H9 (cell line): Measurements from ENCODE around the gene SCP2. TPM values are rescaled to one million over a fixed set of nuclear protein-coding genes. Genes with fewer than 3 reads are reported as not detected.

ENCODE experiments used
- DNase-seq: peaks from one replicate; pipeline ENCODE4 v3.0.0-alpha.2; 2017
- H2AFZ ChIP-seq: one replicate; pipeline ENCODE4 v1.6.1; 2013; ENCODE audit warnings: mild to moderate bottlenecking, low read length, control low read depth, moderate library complexity
- H2AK5ac ChIP-seq: 2 replicates; pipeline ENCODE4 v1.6.1; 2013; ENCODE audit warnings: low read length, control low read depth, mixed read lengths; ENCODE audit not compliant: insufficient read length
- H2BK120ac ChIP-seq: one replicate; pipeline ENCODE4 v1.6.1; 2013; ENCODE audit warnings: low read depth, mild to moderate bottlenecking, low read length, control low read depth, inconsistent platforms; ENCODE audit not compliant: poor library complexity, severe bottlenecking
- H2BK12ac ChIP-seq: 2 replicates; pipeline ENCODE4 v1.6.1; 2013; ENCODE audit warnings: low read length, control low read depth, mixed read lengths, low read depth; ENCODE audit not compliant: insufficient read length
- H2BK15ac ChIP-seq: 2 replicates; pipeline ENCODE4 v1.6.1; 2013; ENCODE audit warnings: low read depth, low read length, control low read depth
- H2BK20ac ChIP-seq: one replicate; pipeline ENCODE4 v1.6.1; 2013; ENCODE audit warnings: low read depth, mild to moderate bottlenecking, low read length, control low read depth, inconsistent platforms; ENCODE audit not compliant: poor library complexity, severe bottlenecking
- H2BK5ac ChIP-seq: 2 replicates; pipeline ENCODE4 v1.6.1; 2013; ENCODE audit warnings: low read length, control low read depth, mixed read lengths; ENCODE audit not compliant: insufficient read length
- H3K14ac ChIP-seq: 2 replicates; pipeline ENCODE4 v1.6.1; 2013; ENCODE audit warnings: low read length, control low read depth; ENCODE audit not compliant: insufficient read depth
- H3K18ac ChIP-seq: 2 replicates; pipeline ENCODE4 v1.6.1; 2013; ENCODE audit warnings: low read depth, mild to moderate bottlenecking, mixed read lengths, low read length, control low read depth; ENCODE audit not compliant: insufficient read length
- H3K23ac ChIP-seq: 2 replicates; pipeline ENCODE4 v1.6.1; 2013; ENCODE audit warnings: low read length, control low read depth, mixed read lengths, low read depth; ENCODE audit not compliant: insufficient read length
- H3K23me2 ChIP-seq: 2 replicates; pipeline ENCODE4 v1.6.1; 2013; ENCODE audit warnings: low read depth, mild to moderate bottlenecking, mixed read lengths, low read length, control low read depth; ENCODE audit not compliant: insufficient read length, poor library complexity, severe bottlenecking
- H3K27ac ChIP-seq: 2 replicates; pipeline ENCODE4 v1.5.1; 2013; ENCODE audit warnings: low read length, control low read depth, mixed read lengths, low read depth; ENCODE audit not compliant: insufficient read length
- H3K27me3 ChIP-seq: 2 replicates; pipeline ENCODE4 v1.6.1; 2013; ENCODE audit warnings: low read length, control low read depth, inconsistent platforms; ENCODE audit not compliant: insufficient read depth
- H3K4ac ChIP-seq: 2 replicates; pipeline ENCODE4 v1.6.1; 2013; ENCODE audit warnings: low read depth, mild to moderate bottlenecking, control low read depth, inconsistent platforms, low read length, moderate library complexity
- H3K4me1 ChIP-seq: 2 replicates; pipeline ENCODE4 v1.6.1; 2013; ENCODE audit warnings: low read length, control low read depth, inconsistent platforms; ENCODE audit not compliant: insufficient read depth
- H3K4me2 ChIP-seq: 2 replicates; pipeline ENCODE4 v1.6.1; 2013; ENCODE audit warnings: low read length, control low read depth, mixed read lengths; ENCODE audit not compliant: insufficient read length, insufficient read depth
- H3K56ac ChIP-seq: 2 replicates; pipeline ENCODE4 v1.6.1; 2013; ENCODE audit warnings: low read depth, mild to moderate bottlenecking, mixed read lengths, low read length, control low read depth; ENCODE audit not compliant: insufficient read length
- H3K79me1 ChIP-seq: 2 replicates; pipeline ENCODE4 v1.6.1; 2013; ENCODE audit warnings: low read depth, mild to moderate bottlenecking, moderate library complexity, low read length, control low read depth, inconsistent platforms; ENCODE audit not compliant: insufficient read depth, poor library complexity, severe bottlenecking
- H3K79me2 ChIP-seq: 2 replicates; pipeline ENCODE4 v1.6.1; 2013; ENCODE audit warnings: low read length, control low read depth, inconsistent platforms; ENCODE audit not compliant: insufficient read depth
- H3K9ac ChIP-seq: 2 replicates; pipeline ENCODE4 v1.6.1; 2013; ENCODE audit warnings: low read length, control low read depth, mixed read lengths; ENCODE audit not compliant: insufficient read length; ENCODE audit errors: extremely low read depth
- H3K9me3 ChIP-seq: one replicate; pipeline ENCODE4 v1.6.1; 2013; ENCODE audit warnings: low read depth, low read length, inconsistent platforms; ENCODE audit not compliant: control insufficient read depth
- H3T11ph ChIP-seq: one replicate; pipeline ENCODE4 v1.6.1; 2013; ENCODE audit warnings: mild to moderate bottlenecking, low read length, control low read depth, inconsistent platforms
- H4K20me1 ChIP-seq: one replicate; pipeline ENCODE4 v1.6.1; 2013; ENCODE audit not compliant: control insufficient read depth, insufficient read length, insufficient read depth
- H4K5ac ChIP-seq: 2 replicates; pipeline ENCODE4 v1.6.1; 2013; ENCODE audit warnings: low read depth, mild to moderate bottlenecking, mixed read lengths, low read length, control low read depth; ENCODE audit not compliant: insufficient read length
- H4K8ac ChIP-seq: replicated peaks from 2 replicates; pipeline ENCODE4 v1.6.1; 2013; ENCODE audit warnings: low read length, control low read depth, mixed read lengths, low read depth; ENCODE audit not compliant: insufficient read length
- H4K91ac ChIP-seq: 2 replicates; pipeline ENCODE4 v1.6.1; 2013; ENCODE audit warnings: low read depth, mild to moderate bottlenecking, moderate library complexity, mixed read lengths, low read length, control low read depth; ENCODE audit not compliant: insufficient read length
- H3K27ac Mint-ChIP-seq, 3 experiments: 2 replicates in 2 of 3; 3 replicates in 1 of 3; pipeline ENCODE4 v1.8.0; 2020 to 2021; ENCODE audit warnings: mixed read lengths in 3 of 3, mild to moderate bottlenecking in 1 of 3, moderate library complexity in 1 of 3
- H3K27me3 Mint-ChIP-seq: 2 replicates; pipeline ENCODE4 v1.8.0; 2021; ENCODE audit warnings: low read depth, mild to moderate bottlenecking, moderate library complexity, mixed read lengths
- H3K36me3 Mint-ChIP-seq, 3 experiments: 2 replicates in 2 of 3; 3 replicates in 1 of 3; pipeline ENCODE4 v1.8.0; 2020 to 2021; ENCODE audit warnings: low read depth in 3 of 3, mixed read lengths in 3 of 3; ENCODE audit not compliant: insufficient read depth in 1 of 3
- H3K4me1 Mint-ChIP-seq, 2 experiments: 2 replicates each; pipeline ENCODE4 v1.8.0; 2020; ENCODE audit warnings: mixed read lengths in 2 of 2
- H3K4me3 Mint-ChIP-seq, 2 experiments: 2 replicates in 1 of 2; 3 replicates in 1 of 2; pipeline ENCODE4 v1.8.0; 2020 to 2021; ENCODE audit warnings: mild to moderate bottlenecking in 2 of 2, mixed read lengths in 2 of 2, moderate library complexity in 1 of 2
- H3K9me3 Mint-ChIP-seq, 2 experiments: 2 replicates in 1 of 2; 3 replicates in 1 of 2; pipeline ENCODE4 v1.8.0; 2020; ENCODE audit warnings: mild to moderate bottlenecking in 2 of 2, mixed read lengths in 2 of 2, moderate library complexity in 1 of 2
- WGBS: extraction: QIAGEN DNeasy Blood & Tissue Kit; methylation state at CpG from one replicate; pipeline ENCODE4 v1.1.7; 2013; ENCODE audit warnings: missing lambda C conversion rate, low lambda C conversion rate, mixed read lengths; ENCODE audit not compliant: insufficient read length; ENCODE audit errors: extremely low coverage; 5-methylcytosine and 5-hydroxymethylcytosine counted together
- total RNA-seq: library from RNA; stranded (reverse); gene quantifications from 2 replicates; pipeline ENCODE4 v1.2.1, GENCODE V29; 2021
- TF ChIP-seq, protein P1 (sequence below): fragments of 200-600 bp; sonication (generic); conservative IDR thresholded peaks from 3 replicates; pipeline ENCODE4 v1.8.0; 2021; ENCODE audit warnings: antibody characterized with exemption, mild to moderate bottlenecking

SCP2 gene
- total RNA-seq, 1 experiment from 2014 or later, result 48.8 TPM

DNA sequence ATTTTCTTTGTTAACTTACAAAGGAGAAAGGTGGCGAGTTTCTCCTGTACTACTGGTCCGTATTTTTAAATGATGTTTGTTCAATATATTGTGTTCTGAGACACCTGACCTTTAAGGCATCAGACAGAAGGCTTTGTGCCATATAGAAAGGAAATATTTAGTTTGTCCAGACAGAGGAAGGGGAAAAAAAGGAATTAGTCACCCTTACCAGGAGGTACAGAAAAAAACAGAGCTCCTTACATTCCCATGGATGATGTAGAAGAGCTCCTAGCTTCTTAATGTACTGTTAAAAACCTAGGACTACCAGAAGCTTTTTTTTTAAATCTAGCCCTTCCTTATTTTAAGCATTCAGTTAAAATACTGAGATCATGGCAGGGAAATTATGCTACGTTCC is 122.5 kb downstream of the SCP2 start:
- Mint-ChIP-seq H3K4me3 (no peak overlapping the region), H3K36me3 (no peaks in the 10 kb centered on the region; a peak in 1 of 7 replicates), H3K4me1 (peaks cover 27 to 39% of the 10 kb centered on the region in 2 experiments), H3K27ac (peak overlapping the region in 1 of 3 experiments; percentile 64; a peak in 1 of 7 replicates), H3K27me3 (no peaks in the 10 kb centered on the region), H3K9me3 (no peaks in the 10 kb centered on the region)
- H2BK120ac ChIP-seq, result no peak overlapping the region
- H3T11ph ChIP-seq, result no peak overlapping the region
- no peak overlapping the region for H2BK12ac ChIP-seq
- H2BK15ac ChIP-seq, result no peak overlapping the region
- H2BK5ac ChIP-seq, result no peak overlapping the region
- no peak overlapping the region for H3K14ac ChIP-seq
- H3K9ac ChIP-seq, result no peak overlapping the region
- no peak overlapping the region for H2AFZ ChIP-seq
- no peaks in the 10 kb centered on the region for H3K27me3 ChIP-seq
- H3K4me2 ChIP-seq, result no peak overlapping the region
- H2AK5ac ChIP-seq, result no peak overlapping the region
- H3K27ac ChIP-seq, result no peak overlapping the region
- no peak for DNase-seq
- no peaks in the 10 kb centered on the region for H3K79me2 ChIP-seq
- no peak overlapping the region for H4K8ac ChIP-seq
- no peak overlapping the region for H4K91ac ChIP-seq
- no peaks in the 10 kb centered on the region for H3K9me3 ChIP-seq
- TF ChIP-seq, protein P1, sequence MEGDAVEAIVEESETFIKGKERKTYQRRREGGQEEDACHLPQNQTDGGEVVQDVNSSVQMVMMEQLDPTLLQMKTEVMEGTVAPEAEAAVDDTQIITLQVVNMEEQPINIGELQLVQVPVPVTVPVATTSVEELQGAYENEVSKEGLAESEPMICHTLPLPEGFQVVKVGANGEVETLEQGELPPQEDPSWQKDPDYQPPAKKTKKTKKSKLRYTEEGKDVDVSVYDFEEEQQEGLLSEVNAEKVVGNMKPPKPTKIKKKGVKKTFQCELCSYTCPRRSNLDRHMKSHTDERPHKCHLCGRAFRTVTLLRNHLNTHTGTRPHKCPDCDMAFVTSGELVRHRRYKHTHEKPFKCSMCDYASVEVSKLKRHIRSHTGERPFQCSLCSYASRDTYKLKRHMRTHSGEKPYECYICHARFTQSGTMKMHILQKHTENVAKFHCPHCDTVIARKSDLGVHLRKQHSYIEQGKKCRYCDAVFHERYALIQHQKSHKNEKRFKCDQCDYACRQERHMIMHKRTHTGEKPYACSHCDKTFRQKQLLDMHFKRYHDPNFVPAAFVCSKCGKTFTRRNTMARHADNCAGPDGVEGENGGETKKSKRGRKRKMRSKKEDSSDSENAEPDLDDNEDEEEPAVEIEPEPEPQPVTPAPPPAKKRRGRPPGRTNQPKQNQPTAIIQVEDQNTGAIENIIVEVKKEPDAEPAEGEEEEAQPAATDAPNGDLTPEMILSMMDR, result no peak
- H3K79me1 ChIP-seq, result no peaks in the 10 kb centered on the region
- no peak overlapping the region for H2BK20ac ChIP-seq
- H3K4me1 ChIP-seq, result peaks cover 4% of the 10 kb centered on the region
- no peaks in the 10 kb centered on the region for H3K23me2 ChIP-seq
- H3K56ac ChIP-seq, result no peak overlapping the region
- no peak overlapping the region for H3K23ac ChIP-seq
- no peak overlapping the region for H3K18ac ChIP-seq
- H4K5ac ChIP-seq, result no peak overlapping the region
- no peaks in the 10 kb centered on the region for H4K20me1 ChIP-seq
- H3K4ac ChIP-seq, result no peak overlapping the region
- no CpG with 5 or more reads among the region's 3 CpGs for WGBS
